K562 (cell line): Measurements from ENCODE around the gene TRIAP1. TPM values are rescaled to one million over a fixed set of nuclear protein-coding genes. Genes with fewer than 3 reads are reported as not detected.
A peak's percentile ranks its signal among the peaks of the same experiment; 100 is the strongest.
"Not testable (repeated sequence)": the region's sequence is repeated elsewhere in the genome, so short reads cannot be mapped to it uniquely, and the experiment has no call there.

Experiments used
- ATAC-seq: fragments of 200-7000 bp; cut with Tn5 transposase; 3 replicates; pipeline ENCODE4 v1.9.1; 2020; ENCODE audit warnings: moderate library complexity
- BruUV-seq: library from RNA; stranded (reverse); fragments of 400-500 nt; replicated peaks from 2 replicates; lab custom pipeline; 2021; lab: Mats Ljungman, UMichigan
- CTCF ChIA-PET: fragments of 300-600 bp; formaldehyde crosslinking; extraction: SDS; loops from one replicate; lab custom pipeline; 2021; ENCODE audit warnings: low intra/inter-chr PET ratio; lab: Yijun Ruan, JAX
- POLR2A ChIA-PET: fragments of 300-600, 350-650 bp; sonication (Branson Sonifier 250); formaldehyde crosslinking; extraction: SDS; loops from one replicate; lab custom pipeline; 2021; ENCODE audit warnings: antibody characterized with exemption, inconsistent platforms; lab: Yijun Ruan, JAX
- DNase-seq, 4 experiments: peaks; one replicate each; pipeline versions ENCODE4 v3.0.0 to v3.0.0-alpha.2; 2011 to 2018; ENCODE audit warnings: low spot score in 3 of 4, mixed read lengths in 3 of 4; ENCODE audit errors: extremely low read depth in 1 of 4
- FAIRE-seq: peaks from 2 replicates; lab custom pipeline; 2011; peaks lifted over from hg19 to GRCh38; lab: Jason Lieb, UNC
- H2AFZ ChIP-seq: 2 replicates; pipeline ENCODE4 v1.6.0; 2011; ENCODE audit warnings: low read depth, low read length, control low read depth, inconsistent platforms
- H3K27ac ChIP-seq: fragments of 200-600 bp; 3 replicates; pipeline ENCODE4 v1.8.0; 2011; ENCODE audit warnings: low read depth, mild to moderate bottlenecking, control low read depth, inconsistent platforms, low read length, moderate library complexity, mixed read lengths; ENCODE audit errors: extremely low read depth
- H3K27me3 ChIP-seq, 2 experiments: fragments of 300-600 bp in 1 of 2; 2 replicates in 1 of 2; 3 replicates in 1 of 2; pipeline versions ENCODE4 v1.6.0 to v1.8.0; 2011; ENCODE audit warnings: inconsistent platforms in 2 of 2, low read length in 2 of 2, mild to moderate bottlenecking in 1 of 2, mixed read lengths in 1 of 2, moderate library complexity in 1 of 2; ENCODE audit not compliant: control insufficient read depth in 2 of 2, insufficient read depth in 2 of 2
- H3K36me3 ChIP-seq: fragments of 300-600 bp; 3 replicates; pipeline ENCODE4 v1.8.0; 2011; ENCODE audit warnings: mild to moderate bottlenecking, low read length, inconsistent platforms; ENCODE audit not compliant: control insufficient read depth, insufficient read depth
- H3K4me1 ChIP-seq, 2 experiments: fragments of 200-600 bp in 1 of 2; replicated peaks in 1 of 2; 2 replicates in 1 of 2; 3 replicates in 1 of 2; pipeline versions ENCODE4 v1.5.1 to v1.8.0; 2011; ENCODE audit warnings: inconsistent platforms in 2 of 2, low read length in 2 of 2, mild to moderate bottlenecking in 1 of 2, mixed read lengths in 1 of 2, moderate library complexity in 1 of 2; ENCODE audit not compliant: control insufficient read depth in 2 of 2, insufficient read depth in 2 of 2
- H3K4me2 ChIP-seq: 2 replicates; pipeline ENCODE4 v1.6.1; 2011; ENCODE audit warnings: low read length, control low read depth, inconsistent platforms, mixed read lengths; ENCODE audit not compliant: insufficient read depth
- H3K4me3 ChIP-seq: fragments of 200-600 bp; sonication (generic), shearing (Covaris generic); 2 replicates; pipeline ENCODE4 v1.5.1; 2016; ENCODE audit warnings: control low read depth, inconsistent platforms
- H3K79me2 ChIP-seq: fragments of 200-600 bp; 3 replicates; pipeline ENCODE4 v1.8.0; 2011; ENCODE audit warnings: low read length, inconsistent platforms; ENCODE audit not compliant: control insufficient read depth, insufficient read depth
- H3K9ac ChIP-seq, 2 experiments: 2 replicates each; pipeline versions ENCODE4 v1.6.0 to v1.6.1; 2011; ENCODE audit warnings: low read depth in 2 of 2, low read length in 2 of 2, control low read depth in 1 of 2, inconsistent platforms in 1 of 2, mild to moderate bottlenecking in 1 of 2, mixed read lengths in 1 of 2; ENCODE audit not compliant: insufficient read depth in 1 of 2
- H3K9me1 ChIP-seq: one replicate; pipeline ENCODE4 v1.6.0; 2011; ENCODE audit warnings: inconsistent platforms, mild to moderate bottlenecking, low read length, moderate library complexity; ENCODE audit not compliant: control insufficient read depth, insufficient read depth
- H3K9me3 ChIP-seq: replicated peaks from 2 replicates; pipeline ENCODE4 v1.5.1; 2011; ENCODE audit warnings: low read depth, low read length, inconsistent platforms; ENCODE audit not compliant: control insufficient read depth, insufficient read depth
- H4K20me1 ChIP-seq: replicated peaks from 2 replicates; pipeline ENCODE4 v1.6.1; 2011; ENCODE audit warnings: low read length, inconsistent platforms, mixed read lengths; ENCODE audit not compliant: control insufficient read depth, insufficient read depth
- GTF2E2 ChIP-seq: fragments of 200-800 bp; sonication (Bioruptor generic); IDR thresholded peaks from 2 replicates; pipeline ENCODE4 v1.6.1; 2016; ENCODE audit warnings: missing genetic modification characterization, missing compliant biosample characterization
- HMGXB4 ChIP-seq: sonication (generic); formaldehyde crosslinking; IDR thresholded peaks from 2 replicates; pipeline ENCODE4 v1.8.1; 2023; ENCODE audit warnings: mild to moderate bottlenecking, missing genetic modification reagents
- UBTF ChIP-seq, 2 experiments: IDR thresholded peaks; 2 replicates each; pipeline ENCODE4 v1.6.1; 2012; ENCODE audit warnings: improper control_type of control experiment in 2 of 2, low read depth in 2 of 2, low read length in 2 of 2, borderline replicate concordance in 1 of 2
- WGBS: fragments of 100-300 bp; shearing (Covaris generic); methylation state at CpG from one replicate; pipeline ENCODE4 v1.1.6; 2016; ENCODE audit warnings: low coverage, mixed read lengths; ENCODE audit not compliant: insufficient coverage; ENCODE audit errors: missing lambda C conversion rate; 5-methylcytosine and 5-hydroxymethylcytosine counted together
- in situ Hi-C: fragments of 300-500 bp; cut with MboI; formaldehyde crosslinking; loops from 4 replicates; pipeline ENCODE4 v1.15.0; 2018; ENCODE audit warnings: inconsistent platforms, mixed read lengths
- intact Hi-C: fragments of 100-400 bp; cut with micrococcal nuclease; formaldehyde crosslinking; loops from 2 replicates; pipeline ENCODE4 v1.14.2; 2022
- polyA plus RNA-seq, 8 experiments: library from polyadenylated mRNA; depleted of rRNA in 4 of 8; stranded (reverse) in 5 of 8; unstranded in 3 of 8; fragments of >200 nt; fragmentation: Nextera tagmentation in 2 of 8; fragmentation: Illumina TruSeq in 1 of 8; extraction: Ambion mirVana in 2 of 8; extraction: Trizol in 1 of 8; gene quantifications; 2 replicates each; pipeline versions ENCODE4 v1.2.1 to v1.2.3, GENCODE V29; 2011 to 2014; ENCODE audit warnings: inconsistent platforms in 1 of 8, missing spikeins in 1 of 8
- total RNA-seq, 7 experiments: library from RNA; depleted of rRNA in 6 of 7; stranded (reverse); fragments of >200 nt in 6 of 7; fragmentation: Illumina TruSeq in 2 of 7; extraction: Trizol in 2 of 7; gene quantifications; 2 replicates each; pipeline versions ENCODE4 v1.2.1 to v1.2.3, GENCODE V29; 2011 to 2021; ENCODE audit warnings: low replicate concordance in 1 of 7

Gene TRIAP1
- total and polyA plus RNA-seq, 9 of the 15 experiments (the other 6 are each of a cell fraction or from before 2014, with no cell fraction given): 37.3 to 354 (median 65.4) TPM

- Histone ChIP-seq H3K4me2 (peak overlapping the region; percentile 97), H3K9ac (peak overlapping the region; percentile 92 to 100), H3K36me3 (peaks cover 59% of the 10 kb centered on the region), H3K79me2 (peaks cover 70% of the 10 kb centered on the region), H3K4me3 (peak overlapping the region; percentile 99), H2AFZ (peak overlapping the region; percentile 96), H3K27ac (peak overlapping the region; percentile 89)
- BruUV-seq: TSS peak; percentile 69
- 0% methylated on average over 14 of the region's 17 CpGs for WGBS
- ATAC-seq, H3K9me1 ChIP-seq, CTCF ChIA-PET, in situ Hi-C loops, H3K9me3 ChIP-seq, H3K27me3 ChIP-seq, DNase-seq, FAIRE-seq, H4K20me1 ChIP-seq, H3K4me1 ChIP-seq: not testable (repeated sequence)
- intact Hi-C loops: loop anchor here (5.0 kb wide), 1 partner anchor 135 kb away; the partner anchor contains the start of gene POP5
- TF ChIP-seq UBTF (IDR thresholded peaks at IDR 0.05; ENCODE audit: borderline replicate concordance in 1 of 2, low read depth in 2 of 2, low read length in 2 of 2): 0 out of 4 replicates have a peak, but pooled peaks of 1 of the 2 experiments have one; percentile 3
- TF ChIP-seq GTF2E2 (tag): peak; percentile 47
- 0 out of 2 replicates have a peak, but pooled peaks have one; percentile 9 for TF ChIP-seq HMGXB4 (CRISPR knock-in tag)
- POLR2A ChIA-PET: interaction anchor here (0.8 to 5.3 kb wide), 2 partner anchors 11 to 33 kb away, joined by 3 to 38 read pairs; no protein-coding TSS in a partner anchor
Observed at GRCh38 chr12:120446844-120447178, 627 bp upstream of the TRIAP1 start.
